ENCODE measurements around the gene ERBIN.

DNA sequence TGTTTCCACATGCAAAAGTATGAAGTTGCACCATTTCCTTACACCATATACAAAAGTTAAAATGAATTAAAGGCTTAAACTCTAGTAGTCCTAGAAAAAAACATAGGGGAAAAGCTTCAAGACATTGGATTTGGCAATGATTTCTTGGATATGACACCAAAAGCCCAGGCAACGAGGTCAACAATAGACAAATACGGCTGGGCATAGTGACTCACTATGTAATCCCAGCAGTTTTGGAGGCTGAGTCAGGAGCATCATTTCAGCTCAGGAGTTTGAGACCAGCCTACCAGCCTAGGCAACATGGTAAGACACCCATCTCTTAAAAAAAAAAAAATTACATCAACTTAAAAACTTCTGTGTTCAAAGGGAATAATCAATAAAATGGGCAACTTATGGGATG, 186.8 kb downstream of the ERBIN start:
- no peak for TF ChIP-seq GATA2 (IDR thresholded peaks at IDR 0.05; ENCODE audit: low read depth, low read length)
- TF ChIP-seq GATA3 (IDR thresholded peaks at IDR 0.05; ENCODE audit: low read depth, low read length): no peak

Data from SH-SY5Y (cell line).